SK-N-SH treated with all-trans-retinoic acid at 6 μM for 48 hours (cell line): ENCODE data around the gene FAM111A.

Source experiments
- ATAC-seq: fragments of 200-7000 bp; cut with Tn5 transposase; 3 replicates; pipeline ENCODE4 v1.9.1; 2020; ENCODE audit warnings: mild to moderate bottlenecking, moderate library complexity
- ARNTL ChIP-seq: fragments of 450-650 bp; formaldehyde crosslinking; IDR thresholded peaks from 2 replicates; pipeline ENCODE4 v1.5.0; 2020; ENCODE audit warnings: low read depth, mild to moderate bottlenecking, moderate library complexity, borderline replicate concordance
- BACH2 ChIP-seq: fragments of 250-450 bp; sonication (Bioruptor Pico); IDR thresholded peaks from 2 replicates; pipeline ENCODE4 v1.9.0; 2021; ENCODE audit warnings: mild to moderate bottlenecking, borderline replicate concordance
- CSDC2 ChIP-seq: fragments of 250-450 bp; sonication (Bioruptor Pico); IDR thresholded peaks from 2 replicates; pipeline ENCODE4 v1.5.0; 2020; ENCODE audit warnings: mild to moderate bottlenecking, moderate library complexity
- CSRNP3 ChIP-seq: fragments of 250-450 bp; sonication (Bioruptor Pico); IDR thresholded peaks from 2 replicates; pipeline ENCODE4 v1.5.1; 2021; ENCODE audit warnings: mild to moderate bottlenecking, moderate library complexity
- ESRRG ChIP-seq: fragments of 250-450 bp; sonication (Bioruptor Pico); IDR thresholded peaks from 2 replicates; pipeline ENCODE4 v1.6.1; 2021; ENCODE audit warnings: mild to moderate bottlenecking
- GLIS3 ChIP-seq: fragments of 250-450 bp; sonication (Bioruptor Pico); IDR thresholded peaks from 2 replicates; pipeline ENCODE4 v1.5.0; 2020; ENCODE audit warnings: mild to moderate bottlenecking, moderate library complexity
- ISL1 ChIP-seq: fragments of 250-450 bp; sonication (Bioruptor Pico); IDR thresholded peaks from 2 replicates; pipeline ENCODE4 v2.1.2; 2022; ENCODE audit warnings: mild to moderate bottlenecking, moderate library complexity
- OSR1 ChIP-seq: fragments of 250-450 bp; sonication (Bioruptor Pico); IDR thresholded peaks from 2 replicates; pipeline ENCODE4 v1.8.0; 2022; ENCODE audit warnings: moderate library complexity, mild to moderate bottlenecking, inconsistent platforms
- PATZ1 ChIP-seq: fragments of 250-450 bp; sonication (Bioruptor Pico); IDR thresholded peaks from 2 replicates; pipeline ENCODE4 v1.8.0; 2020; ENCODE audit warnings: mild to moderate bottlenecking, moderate library complexity, borderline replicate concordance
- POU6F1 ChIP-seq: fragments of 250-450 bp; sonication (Bioruptor Pico); IDR thresholded peaks from 2 replicates; pipeline ENCODE4 v1.8.0; 2021; ENCODE audit warnings: low read depth, mild to moderate bottlenecking, moderate library complexity, borderline replicate concordance
- PPARA ChIP-seq: fragments of 250-450 bp; sonication (Bioruptor Pico); IDR thresholded peaks from 2 replicates; pipeline ENCODE4 v1.5.0; 2020; ENCODE audit warnings: mild to moderate bottlenecking, borderline replicate concordance
- RARB ChIP-seq: fragments of 250-450 bp; sonication (Bioruptor Pico); IDR thresholded peaks from 2 replicates; pipeline ENCODE4 v1.8.0; 2021; ENCODE audit warnings: mild to moderate bottlenecking, moderate library complexity
- SNAI2 ChIP-seq: fragments of 250-450 bp; sonication (Bioruptor Pico); IDR thresholded peaks from 2 replicates; pipeline ENCODE4 v1.5.0; 2020; ENCODE audit warnings: mild to moderate bottlenecking, moderate library complexity
- TCF4 ChIP-seq: fragments of 250-450 bp; sonication (Bioruptor Pico); IDR thresholded peaks from 2 replicates; pipeline ENCODE4 v1.8.0; 2021; ENCODE audit warnings: mild to moderate bottlenecking, moderate library complexity, borderline replicate concordance
- TOX ChIP-seq: fragments of 250-450 bp; sonication (Bioruptor Pico); IDR thresholded peaks from 2 replicates; pipeline ENCODE4 v1.8.0; 2021; ENCODE audit warnings: mild to moderate bottlenecking, moderate library complexity, borderline replicate concordance
- ZC3H10 ChIP-seq: fragments of 250-450 bp; sonication (Bioruptor Pico); IDR thresholded peaks from 2 replicates; pipeline ENCODE4 v1.5.1; 2021; ENCODE audit warnings: mild to moderate bottlenecking, moderate library complexity
- ZFP3 ChIP-seq: fragments of 250-450 bp; sonication (Bioruptor Pico); IDR thresholded peaks from 2 replicates; pipeline ENCODE4 v1.5.0; 2020; ENCODE audit warnings: mild to moderate bottlenecking, moderate library complexity
- ZFP30 ChIP-seq: fragments of 450-650 bp; formaldehyde crosslinking; IDR thresholded peaks from 2 replicates; pipeline ENCODE4 v1.5.0; 2022; ENCODE audit warnings: mild to moderate bottlenecking, moderate library complexity
- ZNF565 ChIP-seq: fragments of 450-650 bp; formaldehyde crosslinking; conservative IDR thresholded peaks from 2 replicates; pipeline ENCODE4 v1.5.0; 2020; ENCODE audit warnings: low read depth, mild to moderate bottlenecking, moderate library complexity
- ZNF70 ChIP-seq: fragments of 450-650 bp; formaldehyde crosslinking; IDR thresholded peaks from 2 replicates; pipeline ENCODE4 v1.5.0; 2020; ENCODE audit warnings: mild to moderate bottlenecking, moderate library complexity
- ZNF8 ChIP-seq: fragments of 450-650 bp; formaldehyde crosslinking; IDR thresholded peaks from 2 replicates; pipeline ENCODE4 v1.5.0; 2020; ENCODE audit warnings: mild to moderate bottlenecking, moderate library complexity
- TF ChIP-seq, protein P1 (sequence below): fragments of 250-450 bp; sonication (Bioruptor Pico); IDR thresholded peaks from 2 replicates; pipeline ENCODE4 v1.5.0; 2020; ENCODE audit warnings: mild to moderate bottlenecking, moderate library complexity
- TF ChIP-seq, protein P2 (sequence below): fragments of 250-450 bp; sonication (Bioruptor Pico); IDR thresholded peaks from 2 replicates; pipeline ENCODE4 v1.5.1; 2020; ENCODE audit warnings: low read depth, mild to moderate bottlenecking, moderate library complexity

The FAM111A gene

GRCh38 chr11:59138643-59139042 lies 4.0 kb upstream of the FAM111A start:
- TF ChIP-seq ZFP30 (CRISPR knock-in tag) (no peak), ZNF8 (CRISPR knock-in tag) (no peak), OSR1 (CRISPR knock-in tag) (no peak), CSRNP3 (no peak), TCF4 (no peak), BACH2 (no peak), ESRRG (CRISPR knock-in tag) (no peak), ZNF565 (CRISPR knock-in tag) (no peak), POU6F1 (CRISPR knock-in tag) (no peak), RARB (CRISPR knock-in tag) (no peak), ARNTL (no peak), ISL1 (CRISPR knock-in tag) (no peak), PPARA (no peak), ZC3H10 (no peak), TOX (CRISPR knock-in tag) (no peak), GLIS3 (CRISPR knock-in tag) (no peak), PATZ1 (no peak)
- ATAC-seq, result no peak

DNA sequence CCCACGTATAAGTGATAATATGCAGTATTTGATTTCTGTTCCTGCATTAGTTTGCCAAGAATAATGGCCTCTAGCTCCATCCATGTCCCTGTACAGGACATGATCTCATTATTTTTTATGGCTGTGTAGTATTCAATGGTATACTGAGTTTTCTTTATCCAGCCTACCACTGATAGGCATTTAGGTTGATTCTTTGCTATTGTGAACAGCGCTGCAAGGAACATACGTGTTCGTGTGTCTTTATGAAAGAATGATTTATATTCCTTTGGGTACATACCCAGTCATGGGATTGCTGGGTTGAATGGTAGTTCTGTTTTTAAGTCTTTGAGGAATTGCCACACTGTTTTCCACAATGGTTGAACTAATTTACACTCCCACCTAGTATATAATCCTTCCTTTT lies 1.5 kb upstream of the FAM111A start:
- no peak for ATAC-seq
- TF ChIP-seq ZFP3 (CRISPR knock-in tag), result no peak
- no peak for TF ChIP-seq ZC3H10
- TF ChIP-seq ZNF8 (CRISPR knock-in tag), result no peak
- TF ChIP-seq GLIS3 (CRISPR knock-in tag), result no peak
- TF ChIP-seq ZNF565 (CRISPR knock-in tag), result no peak
- TF ChIP-seq CSDC2 (CRISPR knock-in tag), result no peak
- TF ChIP-seq BACH2, result no peak
- TF ChIP-seq SNAI2 (CRISPR knock-in tag), result no peak
- TF ChIP-seq PATZ1, result no peak
- TF ChIP-seq, protein P1, sequence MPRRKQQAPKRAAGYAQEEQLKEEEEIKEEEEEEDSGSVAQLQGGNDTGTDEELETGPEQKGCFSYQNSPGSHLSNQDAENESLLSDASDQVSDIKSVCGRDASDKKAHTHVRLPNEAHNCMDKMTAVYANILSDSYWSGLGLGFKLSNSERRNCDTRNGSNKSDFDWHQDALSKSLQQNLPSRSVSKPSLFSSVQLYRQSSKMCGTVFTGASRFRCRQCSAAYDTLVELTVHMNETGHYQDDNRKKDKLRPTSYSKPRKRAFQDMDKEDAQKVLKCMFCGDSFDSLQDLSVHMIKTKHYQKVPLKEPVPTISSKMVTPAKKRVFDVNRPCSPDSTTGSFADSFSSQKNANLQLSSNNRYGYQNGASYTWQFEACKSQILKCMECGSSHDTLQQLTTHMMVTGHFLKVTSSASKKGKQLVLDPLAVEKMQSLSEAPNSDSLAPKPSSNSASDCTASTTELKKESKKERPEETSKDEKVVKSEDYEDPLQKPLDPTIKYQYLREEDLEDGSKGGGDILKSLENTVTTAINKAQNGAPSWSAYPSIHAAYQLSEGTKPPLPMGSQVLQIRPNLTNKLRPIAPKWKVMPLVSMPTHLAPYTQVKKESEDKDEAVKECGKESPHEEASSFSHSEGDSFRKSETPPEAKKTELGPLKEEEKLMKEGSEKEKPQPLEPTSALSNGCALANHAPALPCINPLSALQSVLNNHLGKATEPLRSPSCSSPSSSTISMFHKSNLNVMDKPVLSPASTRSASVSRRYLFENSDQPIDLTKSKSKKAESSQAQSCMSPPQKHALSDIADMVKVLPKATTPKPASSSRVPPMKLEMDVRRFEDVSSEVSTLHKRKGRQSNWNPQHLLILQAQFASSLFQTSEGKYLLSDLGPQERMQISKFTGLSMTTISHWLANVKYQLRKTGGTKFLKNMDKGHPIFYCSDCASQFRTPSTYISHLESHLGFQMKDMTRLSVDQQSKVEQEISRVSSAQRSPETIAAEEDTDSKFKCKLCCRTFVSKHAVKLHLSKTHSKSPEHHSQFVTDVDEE (CRISPR knock-in tag), result no peak
- no peak for TF ChIP-seq ESRRG (CRISPR knock-in tag)
- TF ChIP-seq PPARA, result no peak
- no peak for TF ChIP-seq TOX (CRISPR knock-in tag)
- TF ChIP-seq ARNTL, result no peak
- no peak for TF ChIP-seq ZNF70 (CRISPR knock-in tag)
- TF ChIP-seq RARB (CRISPR knock-in tag), result no peak
- TF ChIP-seq, protein P2, sequence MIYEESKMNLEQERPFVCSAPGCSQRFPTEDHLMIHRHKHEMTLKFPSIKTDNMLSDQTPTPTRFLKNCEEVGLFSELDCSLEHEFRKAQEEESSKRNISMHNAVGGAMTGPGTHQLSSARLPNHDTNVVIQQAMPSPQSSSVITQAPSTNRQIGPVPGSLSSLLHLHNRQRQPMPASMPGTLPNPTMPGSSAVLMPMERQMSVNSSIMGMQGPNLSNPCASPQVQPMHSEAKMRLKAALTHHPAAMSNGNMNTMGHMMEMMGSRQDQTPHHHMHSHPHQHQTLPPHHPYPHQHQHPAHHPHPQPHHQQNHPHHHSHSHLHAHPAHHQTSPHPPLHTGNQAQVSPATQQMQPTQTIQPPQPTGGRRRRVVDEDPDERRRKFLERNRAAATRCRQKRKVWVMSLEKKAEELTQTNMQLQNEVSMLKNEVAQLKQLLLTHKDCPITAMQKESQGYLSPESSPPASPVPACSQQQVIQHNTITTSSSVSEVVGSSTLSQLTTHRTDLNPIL (CRISPR knock-in tag), result no peak
- TF ChIP-seq TCF4, result no peak
- no peak for TF ChIP-seq POU6F1 (CRISPR knock-in tag)
- TF ChIP-seq, all 23 proteins: peak for 0
